Keratinocyte (primary cell): ENCODE data around the gene DDIT3. TPM values are rescaled to one million over a fixed set of nuclear protein-coding genes. Genes with fewer than 3 reads are reported as not detected.

ENCODE experiments used
- DNase-seq: peaks from one replicate; pipeline ENCODE4 v3.0.0-alpha.2; 2011; ENCODE audit warnings: low read depth, missing footprints, low spot score
- FAIRE-seq: peaks from 2 replicates; lab custom pipeline; 2011; peaks lifted over from hg19 to GRCh38; lab: Jason Lieb, UNC
- H2AFZ ChIP-seq: 2 replicates; pipeline ENCODE4 v1.6.0; 2012; ENCODE audit warnings: low read length, control low read depth, inconsistent platforms; ENCODE audit not compliant: control insufficient read depth
- H3K27ac ChIP-seq: 2 replicates; pipeline ENCODE4 v1.5.1; 2011; ENCODE audit warnings: low read length; ENCODE audit not compliant: control insufficient read depth, insufficient read depth
- H3K27me3 ChIP-seq: 3 replicates; pipeline ENCODE4 v1.6.0; 2011; ENCODE audit warnings: low read length; ENCODE audit not compliant: control insufficient read depth, insufficient read depth; ENCODE audit errors: extremely low read depth
- H3K36me3 ChIP-seq, 2 experiments: 2 replicates in 1 of 2; 3 replicates in 1 of 2; pipeline ENCODE4 v1.5.1; 2011; ENCODE audit warnings: low read length in 2 of 2, mild to moderate bottlenecking in 1 of 2; ENCODE audit not compliant: control insufficient read depth in 2 of 2, insufficient read depth in 2 of 2; ENCODE audit errors: extremely low read depth in 1 of 2
- H3K4me1 ChIP-seq: 3 replicates; pipeline ENCODE4 v1.5.1; 2011; ENCODE audit warnings: low read length; ENCODE audit not compliant: control insufficient read depth, insufficient read depth; ENCODE audit errors: extremely low read depth
- H3K4me2 ChIP-seq: 3 replicates; pipeline ENCODE4 v1.6.0; 2011; ENCODE audit warnings: low read depth, low read length; ENCODE audit not compliant: control insufficient read depth, insufficient read depth; ENCODE audit errors: extremely low read depth
- H3K4me3 ChIP-seq, 3 experiments: fragments of 200-600 bp in 1 of 3; sonication (generic) in 1 of 3; 2 replicates in 2 of 3; 3 replicates in 1 of 3; pipeline ENCODE4 v1.5.1; 2011 to 2016; ENCODE audit warnings: low read length in 3 of 3, mild to moderate bottlenecking in 3 of 3, control low read depth in 2 of 3, inconsistent platforms in 1 of 3, low read depth in 1 of 3, mixed read lengths in 1 of 3, mixed run types in 1 of 3, moderate library complexity in 1 of 3; ENCODE audit not compliant: control insufficient read depth in 2 of 3, insufficient read depth in 2 of 3; ENCODE audit errors: extremely low read depth in 1 of 3
- H3K79me2 ChIP-seq: 2 replicates; pipeline ENCODE4 v1.6.0; 2012; ENCODE audit warnings: low read length; ENCODE audit not compliant: control insufficient read depth, insufficient read depth
- H3K9ac ChIP-seq: 3 replicates; pipeline ENCODE4 v1.6.0; 2011; ENCODE audit warnings: low read length; ENCODE audit not compliant: control insufficient read depth, insufficient read depth; ENCODE audit errors: extremely low read depth
- H3K9me1 ChIP-seq: 3 replicates; pipeline ENCODE4 v1.6.0; 2011; ENCODE audit warnings: low read length; ENCODE audit not compliant: control insufficient read depth, insufficient read depth; ENCODE audit errors: extremely low read depth
- H3K9me3 ChIP-seq: 2 replicates; pipeline ENCODE4 v1.5.1; 2012; ENCODE audit warnings: low read depth, low read length; ENCODE audit not compliant: control insufficient read depth
- H4K20me1 ChIP-seq: 3 replicates; pipeline ENCODE4 v1.6.0; 2011; ENCODE audit warnings: low read length; ENCODE audit not compliant: control insufficient read depth, insufficient read depth; ENCODE audit errors: extremely low read depth
- EZH2 ChIP-seq: IDR thresholded peaks from one replicate; pipeline ENCODE4 v1.6.1; 2012; ENCODE audit warnings: inconsistent platforms, mild to moderate bottlenecking, low read length, moderate library complexity
- dilution Hi-C: fragments of 300-500 bp; cut with MboI; formaldehyde crosslinking; loops from one replicate; pipeline ENCODE4 v1.7.0; 2020; ENCODE audit warnings: low sequenced_read_pairs; ENCODE audit not compliant: extremely low pct_ligation_motif_present
- polyA plus RNA-seq, 5 experiments: library from polyadenylated mRNA; depleted of rRNA in 3 of 5; stranded (reverse) in 3 of 5; stranded (forward) in 1 of 5; unstranded in 1 of 5; fragments of >200 nt; gene quantifications; 1 replicate in 1 of 5; 2 replicates in 3 of 5; 3 replicates in 1 of 5; pipeline versions ENCODE4 v1.2.1 to v1.2.3, GENCODE V29; 2011 to 2012; ENCODE audit warnings: missing spikeins in 2 of 5, low read depth in 1 of 5, low replicate concordance in 1 of 5
- TF ChIP-seq, protein P1 (sequence below), 3 experiments: IDR thresholded peaks in 1 of 3; conservative IDR thresholded peaks in 1 of 3; optimal IDR thresholded peaks in 1 of 3; 2 replicates in 2 of 3; 3 replicates in 1 of 3; pipeline versions ENCODE3 to v1.5.1; 2011; ENCODE audit warnings: low read length in 3 of 3, mild to moderate bottlenecking in 3 of 3, moderate library complexity in 2 of 3, control low read depth in 1 of 3, inconsistent platforms in 1 of 3; ENCODE audit not compliant: insufficient read depth in 2 of 3; ENCODE audit errors: extremely low read depth in 1 of 3

Gene DDIT3
- polyA plus RNA-seq, 1 donor (not counting 4 experiments of a cell fraction or from before 2014, with no cell fraction given), result 25.6 TPM

DNA sequence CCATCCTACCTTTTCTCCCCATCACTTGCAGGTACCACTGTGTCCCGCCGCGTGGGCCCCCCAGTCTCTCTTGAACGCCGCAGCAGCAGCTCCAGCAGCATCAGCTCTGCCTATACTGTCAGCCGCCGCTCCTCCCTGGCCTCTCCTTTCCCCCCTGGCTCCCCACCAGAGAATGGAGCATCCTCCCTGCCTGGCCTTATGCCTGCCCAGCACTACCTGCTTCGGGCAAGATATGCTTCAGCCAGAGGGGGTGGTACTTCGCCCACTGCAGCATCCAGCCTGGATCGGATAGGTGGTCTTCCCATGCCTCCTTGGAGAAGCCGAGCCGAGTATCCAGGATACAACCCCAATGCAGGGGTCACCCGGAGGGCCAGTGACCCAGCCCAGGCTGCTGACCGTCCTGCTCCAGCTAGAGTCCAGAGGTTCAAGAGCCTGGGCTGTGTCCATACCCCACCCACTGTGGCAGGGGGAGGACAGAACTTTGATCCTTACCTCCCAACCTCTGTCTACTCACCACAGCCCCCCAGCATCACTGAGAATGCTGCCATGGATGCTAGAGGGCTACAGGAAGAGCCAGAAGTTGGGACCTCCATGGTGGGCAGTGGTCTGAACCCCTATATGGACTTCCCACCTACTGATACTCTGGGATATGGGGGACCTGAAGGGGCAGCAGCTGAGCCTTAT lies 49.9 kb downstream of the DDIT3 start:
- Histone ChIP-seq H2AFZ (no peak overlapping the region), H3K9ac (no peak overlapping the region), H3K9me3 (no peaks in the 10 kb centered on the region), H4K20me1 (no peaks in the 10 kb centered on the region), H3K27ac (no peak overlapping the region), H3K4me3 (no peak overlapping the region), H3K4me2 (no peak overlapping the region), H3K79me2 (no peaks in the 10 kb centered on the region), H3K27me3 (peaks cover 80% of the 10 kb centered on the region), H3K36me3 (no peaks in the 10 kb centered on the region), H3K9me1 (no peaks in the 10 kb centered on the region), H3K4me1 (no peaks in the 10 kb centered on the region)
- TF ChIP-seq, protein P1, sequence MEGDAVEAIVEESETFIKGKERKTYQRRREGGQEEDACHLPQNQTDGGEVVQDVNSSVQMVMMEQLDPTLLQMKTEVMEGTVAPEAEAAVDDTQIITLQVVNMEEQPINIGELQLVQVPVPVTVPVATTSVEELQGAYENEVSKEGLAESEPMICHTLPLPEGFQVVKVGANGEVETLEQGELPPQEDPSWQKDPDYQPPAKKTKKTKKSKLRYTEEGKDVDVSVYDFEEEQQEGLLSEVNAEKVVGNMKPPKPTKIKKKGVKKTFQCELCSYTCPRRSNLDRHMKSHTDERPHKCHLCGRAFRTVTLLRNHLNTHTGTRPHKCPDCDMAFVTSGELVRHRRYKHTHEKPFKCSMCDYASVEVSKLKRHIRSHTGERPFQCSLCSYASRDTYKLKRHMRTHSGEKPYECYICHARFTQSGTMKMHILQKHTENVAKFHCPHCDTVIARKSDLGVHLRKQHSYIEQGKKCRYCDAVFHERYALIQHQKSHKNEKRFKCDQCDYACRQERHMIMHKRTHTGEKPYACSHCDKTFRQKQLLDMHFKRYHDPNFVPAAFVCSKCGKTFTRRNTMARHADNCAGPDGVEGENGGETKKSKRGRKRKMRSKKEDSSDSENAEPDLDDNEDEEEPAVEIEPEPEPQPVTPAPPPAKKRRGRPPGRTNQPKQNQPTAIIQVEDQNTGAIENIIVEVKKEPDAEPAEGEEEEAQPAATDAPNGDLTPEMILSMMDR (optimal IDR thresholded peaks at IDR 0.05 in 1 of 3, IDR thresholded peaks at IDR 0.05 in 1 of 3, conservative IDR thresholded peaks at IDR 0.05 in 1 of 3; ENCODE audit: extremely low read depth in 1 of 3, insufficient read depth in 2 of 3, low read length in 3 of 3), result no peak
- no peak for TF ChIP-seq EZH2
- no peak for DNase-seq
- FAIRE-seq, result no peak
- dilution Hi-C loops, result no loop called here

DNA sequence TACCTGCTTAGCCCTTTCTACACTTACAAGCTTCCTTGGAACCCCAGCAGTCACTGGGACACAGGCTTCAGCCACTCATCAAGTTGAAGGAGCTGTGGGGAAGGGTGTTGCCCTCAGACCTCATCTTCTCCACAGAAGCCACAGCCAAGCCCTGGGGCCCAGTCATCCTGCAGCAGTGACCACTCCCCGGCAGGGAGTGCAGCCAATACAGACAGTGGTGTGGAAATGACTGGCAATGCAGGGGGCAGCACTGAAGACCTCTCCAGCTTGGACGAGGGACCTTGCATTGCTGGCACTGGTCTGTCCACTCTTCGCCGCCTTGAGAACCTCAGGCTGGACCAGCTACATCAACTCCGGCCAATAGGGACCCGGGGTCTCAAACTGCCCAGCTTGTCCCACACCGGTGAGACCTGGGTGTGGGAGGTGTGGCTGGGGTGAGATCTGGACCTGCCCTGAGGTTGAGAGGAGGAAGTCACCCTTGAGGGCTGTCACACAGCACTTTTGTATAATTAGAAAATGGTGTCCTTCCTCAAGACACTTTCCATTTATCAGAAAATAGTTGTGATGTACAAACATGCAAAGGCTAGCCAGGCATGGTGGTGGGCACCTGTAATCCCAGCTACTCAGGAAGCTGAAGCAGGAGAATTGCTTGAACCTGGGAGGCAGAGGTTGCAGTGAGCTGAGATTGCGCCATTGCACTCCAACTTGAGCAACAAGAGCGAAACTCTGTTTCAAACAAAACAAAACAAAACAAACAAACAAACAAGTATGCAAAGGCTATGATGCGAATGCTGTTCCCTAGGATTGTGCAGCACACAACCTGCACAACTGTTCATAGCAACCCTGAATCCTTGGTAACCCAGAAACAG lies 50.8 kb downstream of the DDIT3 start:
- Histone ChIP-seq H3K4me1 (no peaks in the 10 kb centered on the region), H3K9ac (no peak overlapping the region), H3K4me3 (no peak overlapping the region), H3K27me3 (peaks cover 71% of the 10 kb centered on the region), H3K9me3 (no peaks in the 10 kb centered on the region), H4K20me1 (no peaks in the 10 kb centered on the region), H3K9me1 (no peaks in the 10 kb centered on the region), H3K36me3 (no peaks in the 10 kb centered on the region), H3K27ac (no peak overlapping the region), H2AFZ (no peak overlapping the region), H3K4me2 (no peak overlapping the region), H3K79me2 (no peaks in the 10 kb centered on the region)
- FAIRE-seq (no peak), DNase-seq (no peak)
- TF ChIP-seq EZH2, result no peak
- TF ChIP-seq, protein P1 (optimal IDR thresholded peaks at IDR 0.05 in 1 of 3, IDR thresholded peaks at IDR 0.05 in 1 of 3, conservative IDR thresholded peaks at IDR 0.05 in 1 of 3; ENCODE audit: extremely low read depth in 1 of 3, insufficient read depth in 2 of 3, low read length in 3 of 3), result no peak
- dilution Hi-C loops, result no loop called here
